Measurements from ENCODE around the gene MYL6B. TPM values are rescaled to one million over a fixed set of nuclear protein-coding genes. Genes with fewer than 3 reads are reported as not detected.

The MYL6B gene
- total RNA-seq, 1 donor from 2014 or later: 131 TPM

GRCh38 chr12:56117778-56118687 is 34.4 kb upstream of the MYL6B start, which contains the start of gene ZC3H10:
Gene ZC3H10 (plus strand): TSS chr12:56118266. CDS start chr12:56120563, 2,297 bp downstream.
- Histone ChIP-seq H3F3A (ENCODE audit: low read depth) (peaks cover 60% of the 10 kb centered on the region), H3K36me3 (peaks cover 3% of the 10 kb centered on the region), H3K4me3 (peak within 1 kb of the TSS; percentile 62), H2AFZ (replicated peaks) (peak within 1 kb of the TSS; percentile 12), H3K27me3 (no peaks in the 10 kb centered on the region), H3K9me3 (ENCODE audit: low read depth) (no peaks in the 10 kb centered on the region), H3K27ac (peak within 1 kb of the TSS; percentile 96), H4K20me1 (ENCODE audit: low read depth) (peaks cover 26% of the 10 kb centered on the region), H3K4me1 (peaks cover 12% of the 10 kb centered on the region), H3K9ac (peak within 1 kb of the TSS; percentile 98), H3K4me2 (peak within 1 kb of the TSS; percentile 99), H3K79me2 (ENCODE audit: low read depth) (peaks cover 23% of the 10 kb centered on the region)
- Mint-ChIP-seq H3K27ac (peak within 1 kb of the TSS; percentile 98), H3K27me3 (ENCODE audit: insufficient read depth, low read depth) (peaks cover 7% of the 10 kb centered on the region), H3K36me3 (peaks cover 28% of the 10 kb centered on the region), H3K4me1 (peaks cover 25% of the 10 kb centered on the region), H3K9me3 (no peaks in the 10 kb centered on the region), H3K4me3 (peak within 1 kb of the TSS; percentile 99)
- peak; percentile 99 for DNase-seq (ENCODE audit: low spot score)
- TF ChIP-seq EZH2phosphoT487 (IDR thresholded peaks at IDR 0.05): no peak
- no peak for TF ChIP-seq EZH2 (IDR thresholded peaks at IDR 0.05)
- TF ChIP-seq CTCF (IDR thresholded peaks at IDR 0.05): peak; percentile 60

GRCh38 chr12:56118688-56119357 is 33.6 kb upstream of the MYL6B start:
- Histone ChIP-seq H3F3A (ENCODE audit: low read depth) (peaks cover 52% of the 10 kb centered on the region), H4K20me1 (ENCODE audit: low read depth) (peaks cover 26% of the 10 kb centered on the region), H3K4me3 (peak overlapping the region; percentile 62), H2AFZ (replicated peaks) (peak overlapping the region; percentile 12), H3K9ac (peak overlapping the region; percentile 47), H3K27ac (peak overlapping the region; percentile 13), H3K4me1 (peaks cover 12% of the 10 kb centered on the region), H3K9me3 (ENCODE audit: low read depth) (no peaks in the 10 kb centered on the region), H3K36me3 (peaks cover 3% of the 10 kb centered on the region), H3K4me2 (peak overlapping the region; percentile 94), H3K79me2 (ENCODE audit: low read depth) (peaks cover 23% of the 10 kb centered on the region), H3K27me3 (no peaks in the 10 kb centered on the region)
- DNase-seq (ENCODE audit: low spot score): no peak
- Mint-ChIP-seq H3K27me3 (ENCODE audit: insufficient read depth, low read depth) (peaks cover 7% of the 10 kb centered on the region), H3K36me3 (peaks cover 20% of the 10 kb centered on the region), H3K4me3 (peak overlapping the region; percentile 99), H3K9me3 (no peaks in the 10 kb centered on the region), H3K27ac (peak overlapping the region; percentile 72), H3K4me1 (peaks cover 25% of the 10 kb centered on the region)
- TF ChIP-seq EZH2 (IDR thresholded peaks at IDR 0.05) (no peak), EZH2phosphoT487 (IDR thresholded peaks at IDR 0.05) (no peak), CTCF (IDR thresholded peaks at IDR 0.05) (no peak)

- peaks cover 23% of the 10 kb centered on the region for H3K79me2 ChIP-seq (ENCODE audit: low read depth)
- TF ChIP-seq EZH2phosphoT487 (IDR thresholded peaks at IDR 0.05) (no peak), CTCF (IDR thresholded peaks at IDR 0.05) (peak; percentile 75)
- H4K20me1 ChIP-seq (ENCODE audit: low read depth): peaks cover 26% of the 10 kb centered on the region
- H3F3A ChIP-seq (ENCODE audit: low read depth): peaks cover 47% of the 10 kb centered on the region
- Mint-ChIP-seq H3K4me3 (peak overlapping the region; percentile 99), H3K4me1 (peaks cover 25% of the 10 kb centered on the region), H3K9me3 (no peaks in the 10 kb centered on the region), H3K27ac (peak overlapping the region; percentile 72), H3K27me3 (ENCODE audit: insufficient read depth, low read depth) (peaks cover 7% of the 10 kb centered on the region), H3K36me3 (peaks cover 18% of the 10 kb centered on the region)
- no peaks in the 10 kb centered on the region for H3K27me3 ChIP-seq
- H3K9me3 ChIP-seq (ENCODE audit: low read depth): no peaks in the 10 kb centered on the region
- peak overlapping the region; percentile 62 for H3K4me3 ChIP-seq
- peak; percentile 87 for DNase-seq (ENCODE audit: low spot score)
- no peak overlapping the region for H3K9ac ChIP-seq
- peaks cover 3% of the 10 kb centered on the region for H3K36me3 ChIP-seq
- H3K27ac ChIP-seq: no peak overlapping the region
- H3K4me2 ChIP-seq: peak overlapping the region; percentile 94
- H2AFZ ChIP-seq (replicated peaks): no peak overlapping the region
- peaks cover 12% of the 10 kb centered on the region for H3K4me1 ChIP-seq
Observed at GRCh38 chr12:56119361-56119796, 33.0 kb upstream of the MYL6B start.
